GM18907 (cell line): ENCODE data around the gene FRMD3.

Experiments used
- ATAC-seq: cut with Tn5 transposase; IDR thresholded peaks from one replicate; pipeline ENCODE4 v1.9.1; 2021; ENCODE audit warnings: mild to moderate bottlenecking, moderate library complexity; ENCODE audit not compliant: unreplicated experiment

The FRMD3 gene

DNA sequence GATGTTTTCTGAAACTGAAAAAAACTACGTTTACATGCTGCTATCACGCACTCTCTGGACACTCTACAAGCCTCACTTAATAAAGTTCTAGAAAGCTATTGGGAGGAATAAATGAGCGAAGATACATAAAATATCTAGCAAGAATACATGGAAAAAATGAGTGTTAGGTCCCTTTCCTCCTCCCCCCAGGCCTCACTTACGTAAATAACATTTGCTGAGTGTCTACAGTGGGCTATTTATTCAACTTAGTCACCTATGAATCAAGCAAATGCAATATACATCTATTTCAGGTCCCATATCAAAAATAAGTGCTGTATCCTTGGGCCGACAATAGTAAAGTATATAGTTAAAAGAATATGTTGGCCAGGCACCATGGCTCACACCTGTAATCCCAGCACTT, 62.5 kb downstream of the FRMD3 start:
- no peak for ATAC-seq

DNA sequence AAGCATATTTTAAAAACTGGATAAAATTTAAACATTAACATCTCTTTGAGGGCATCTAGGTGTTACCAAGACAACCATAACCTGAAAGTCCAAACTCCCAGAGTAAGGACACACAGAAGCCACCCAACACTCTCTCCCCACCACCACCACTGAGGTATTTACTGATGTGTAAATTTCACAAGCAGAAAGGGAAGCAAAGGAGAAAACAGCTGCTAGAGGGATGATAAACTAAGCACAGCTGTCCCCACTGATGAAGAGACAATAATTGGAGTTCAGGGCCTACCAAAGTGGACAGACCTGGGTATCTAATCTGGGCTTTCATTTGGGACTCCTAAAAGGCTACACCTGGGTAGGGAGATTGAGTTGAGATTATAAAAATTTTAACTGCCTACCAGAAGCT, 63.6 kb downstream of the FRMD3 start:
- no peak for ATAC-seq

DNA sequence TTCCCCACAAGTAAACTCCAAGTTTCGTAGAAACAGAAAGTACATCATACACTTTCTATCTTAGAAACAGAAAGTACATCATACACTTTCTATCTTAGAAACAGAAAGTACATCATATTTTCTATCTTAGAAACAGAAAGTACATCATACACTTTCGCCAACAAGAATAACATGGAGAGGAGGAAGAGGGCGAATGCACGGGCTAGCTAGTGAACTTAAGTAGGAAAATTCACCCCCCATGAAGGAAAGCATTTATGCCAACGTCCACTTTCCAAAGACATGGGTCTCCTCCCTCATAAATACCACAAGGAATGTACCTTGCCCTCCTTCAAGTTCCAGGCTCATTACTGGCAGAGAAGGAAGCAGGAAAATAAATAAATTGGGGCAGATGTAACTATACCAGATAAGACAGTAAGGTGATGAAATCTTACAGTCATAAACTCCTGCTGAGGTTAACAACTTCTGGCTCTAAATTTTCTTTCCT, 64.7 kb downstream of the FRMD3 start:
- peak; percentile 96 for ATAC-seq

DNA sequence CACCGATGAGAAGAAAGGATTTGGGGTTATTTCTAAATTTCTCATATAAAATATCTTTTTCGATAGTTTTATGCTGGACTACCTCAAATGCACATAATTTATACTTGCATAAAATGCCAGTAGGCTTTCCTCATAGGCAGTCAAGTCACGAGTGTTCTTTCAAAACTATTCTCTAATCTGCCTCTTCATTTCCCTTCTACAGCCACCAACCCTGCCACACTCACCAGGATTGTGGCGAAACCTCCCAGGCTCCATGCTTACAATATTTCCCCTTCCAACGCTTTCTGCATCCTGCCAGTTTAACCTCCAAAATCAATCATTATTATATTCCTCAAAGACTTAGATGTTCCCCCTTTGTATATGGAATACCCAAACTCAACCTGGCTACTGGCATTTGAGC, 65.4 kb downstream of the FRMD3 start:
- no peak for ATAC-seq

DNA sequence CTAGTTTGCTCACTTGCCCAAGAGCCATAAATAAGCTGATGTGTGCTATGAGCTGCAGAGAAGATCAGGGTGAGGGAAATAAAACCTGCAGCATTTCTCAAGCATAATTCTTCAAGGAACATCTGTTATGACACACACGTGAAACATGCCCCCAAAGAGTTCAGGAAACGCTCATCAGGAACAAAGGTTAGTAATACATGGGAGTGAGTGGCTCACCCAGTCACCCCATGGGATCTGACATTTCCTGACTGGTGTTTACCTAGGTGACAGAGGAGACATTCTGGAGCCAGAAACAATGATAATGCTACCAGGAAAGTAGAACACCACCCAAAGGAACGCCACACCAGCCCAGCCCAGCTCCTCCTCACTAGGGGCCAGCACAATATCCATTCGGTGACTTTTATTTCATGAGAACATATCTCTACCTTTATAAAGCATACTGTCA, 66.0 kb downstream of the FRMD3 start:
- no peak for ATAC-seq

DNA sequence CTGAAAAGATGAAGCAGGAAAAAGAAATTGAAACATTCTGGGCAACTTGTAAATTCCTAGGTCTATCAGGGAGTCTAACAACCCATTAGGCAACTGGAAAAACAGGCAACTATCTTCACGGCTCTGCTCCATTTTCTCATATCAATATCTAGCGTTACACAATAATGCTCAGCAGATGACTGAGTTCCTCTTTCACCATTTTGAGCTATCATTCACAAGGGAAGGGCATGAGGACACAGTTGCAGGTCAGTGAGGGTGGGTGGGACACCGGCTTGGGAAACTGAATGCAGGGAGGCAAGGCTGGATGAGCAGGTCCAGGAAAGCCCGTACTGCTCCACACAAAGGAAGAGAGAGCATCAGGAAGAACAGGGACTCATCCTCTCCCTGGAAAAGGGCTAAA, 67.0 kb downstream of the FRMD3 start:
- no peak for ATAC-seq

DNA sequence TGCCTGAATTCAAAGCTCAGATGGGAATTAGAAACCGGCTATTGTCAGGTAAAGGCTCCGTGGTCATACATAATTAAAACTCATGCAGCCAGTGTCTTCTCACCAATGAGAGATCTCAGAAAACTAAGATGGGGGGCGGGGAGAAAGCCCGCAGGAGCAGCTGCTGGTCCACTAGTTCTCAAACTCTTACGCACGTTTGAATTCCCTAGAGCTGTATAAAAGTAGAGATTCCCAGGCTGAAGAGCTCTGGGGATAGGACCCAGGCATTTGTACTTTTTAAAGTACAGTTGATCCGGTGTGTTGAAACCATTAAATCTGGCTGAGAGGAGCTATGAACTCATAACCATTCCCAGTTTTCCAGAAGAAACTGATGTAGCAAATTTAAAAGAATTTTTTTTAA, 68.5 kb downstream of the FRMD3 start:
- ATAC-seq: no peak

DNA sequence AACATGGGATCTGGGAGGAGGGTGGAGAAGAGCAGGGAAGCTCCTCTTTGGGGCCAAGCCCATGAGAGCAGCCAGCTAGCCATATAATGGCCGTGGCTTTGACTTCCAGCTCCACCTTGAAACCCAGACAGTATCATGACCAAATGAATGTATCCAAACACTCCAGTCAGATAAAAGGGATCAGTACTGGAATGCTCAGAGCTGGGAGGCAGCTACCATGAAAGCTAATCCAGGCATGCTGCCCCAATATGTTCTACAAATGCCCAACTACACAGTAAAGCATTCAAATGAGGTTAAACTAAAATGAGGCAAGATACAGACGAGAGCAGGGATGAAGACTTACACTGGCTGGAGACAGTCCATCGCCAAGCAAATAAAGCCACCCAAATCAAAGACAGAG, 69.4 kb downstream of the FRMD3 start:
- no peak for ATAC-seq

DNA sequence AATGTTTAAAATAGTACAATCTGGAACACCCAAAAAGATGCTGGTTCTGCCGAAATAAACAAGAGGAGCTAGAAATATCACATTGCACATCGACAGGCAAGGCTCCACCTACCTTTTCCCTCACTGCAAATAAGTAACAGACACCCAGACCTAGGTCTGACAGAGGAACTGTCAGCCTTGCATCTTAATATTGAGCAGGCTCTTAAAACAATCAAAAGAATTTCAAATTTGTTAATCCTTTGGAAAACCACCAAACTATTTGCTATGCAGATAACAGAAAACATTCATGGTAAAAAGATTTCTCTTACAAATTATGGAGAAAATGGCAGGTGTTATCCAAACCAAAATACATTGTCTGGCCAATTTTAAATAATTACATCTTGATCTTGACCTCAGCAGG, 71.3 kb downstream of the FRMD3 start:
- ATAC-seq: no peak

DNA sequence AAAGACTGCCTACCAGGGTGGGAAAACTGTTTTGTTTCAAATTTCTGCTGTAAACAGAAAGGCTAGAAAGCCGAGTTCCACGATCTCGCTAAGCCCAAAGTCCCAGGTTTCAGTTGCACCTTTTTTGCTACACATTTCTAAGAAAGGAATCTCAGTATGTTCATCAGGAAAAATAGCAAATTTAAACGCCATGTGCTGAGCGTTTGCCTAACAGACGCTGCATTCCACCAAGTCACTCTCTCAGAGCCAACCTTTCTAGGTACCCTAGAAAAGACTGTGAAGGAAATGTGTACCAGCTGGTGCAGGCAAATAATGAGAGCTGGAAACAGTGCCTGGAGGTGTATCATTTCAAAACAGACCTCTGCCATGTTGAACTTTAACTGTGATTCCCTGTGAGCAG, 71.8 kb downstream of the FRMD3 start:
- ATAC-seq: no peak

DNA sequence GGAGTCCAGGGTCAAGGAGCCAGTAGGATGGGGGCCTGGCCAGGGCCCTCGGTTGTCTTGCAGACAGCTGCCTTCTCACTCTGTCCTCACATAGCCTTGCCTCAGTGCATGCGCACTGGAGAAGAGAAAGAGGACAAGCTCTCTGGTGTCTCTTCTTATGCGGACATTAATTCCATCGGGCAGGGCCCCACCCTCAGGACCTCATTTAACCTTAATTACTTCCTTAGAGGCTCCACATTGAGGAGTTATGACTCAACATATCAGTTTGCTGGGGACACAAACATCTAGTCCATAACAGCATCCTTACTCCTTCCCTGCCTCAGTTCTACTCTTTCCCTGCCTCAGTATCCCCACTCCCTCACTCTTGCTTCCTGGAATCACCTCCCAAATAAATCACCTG, 78.4 kb downstream of the FRMD3 start:
- no peak for ATAC-seq

DNA sequence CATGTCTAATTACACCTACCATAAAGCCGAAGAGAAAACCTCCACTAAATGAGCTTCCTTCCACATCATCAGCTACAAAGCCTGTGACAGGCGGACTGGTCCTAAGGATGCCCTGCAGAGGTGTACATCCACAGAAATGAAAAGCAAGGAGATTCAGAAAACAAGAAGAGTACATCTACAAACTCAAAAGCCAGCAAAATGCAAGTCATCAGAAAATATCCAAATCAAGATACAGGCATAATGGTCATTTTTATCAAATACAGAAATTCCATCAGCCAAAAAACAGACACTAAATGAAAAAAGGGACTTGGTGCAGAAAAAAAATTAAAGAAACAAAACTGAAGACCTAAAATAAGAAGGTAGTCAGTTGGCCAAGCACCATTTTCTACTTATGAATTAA, 79.7 kb downstream of the FRMD3 start:
- ATAC-seq: no peak

DNA sequence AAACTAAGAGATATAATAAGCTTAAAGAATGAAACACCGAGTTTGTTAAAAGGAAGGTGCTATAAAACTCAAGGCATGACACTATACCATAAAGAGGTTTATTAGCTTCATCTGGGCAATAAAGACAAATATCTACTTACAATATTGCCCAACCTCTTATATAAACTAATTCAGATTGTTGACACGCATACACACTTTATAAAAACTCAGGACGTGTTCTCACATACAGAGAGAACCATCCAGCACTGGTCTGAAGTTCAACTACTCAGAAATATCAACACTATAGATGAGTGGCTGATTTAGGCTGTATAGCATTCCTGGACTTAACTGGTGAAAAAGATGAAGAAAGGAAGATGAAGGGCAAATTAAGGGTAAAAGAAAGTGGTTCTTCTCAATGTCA, 81.2 kb downstream of the FRMD3 start:
- ATAC-seq: no peak

DNA sequence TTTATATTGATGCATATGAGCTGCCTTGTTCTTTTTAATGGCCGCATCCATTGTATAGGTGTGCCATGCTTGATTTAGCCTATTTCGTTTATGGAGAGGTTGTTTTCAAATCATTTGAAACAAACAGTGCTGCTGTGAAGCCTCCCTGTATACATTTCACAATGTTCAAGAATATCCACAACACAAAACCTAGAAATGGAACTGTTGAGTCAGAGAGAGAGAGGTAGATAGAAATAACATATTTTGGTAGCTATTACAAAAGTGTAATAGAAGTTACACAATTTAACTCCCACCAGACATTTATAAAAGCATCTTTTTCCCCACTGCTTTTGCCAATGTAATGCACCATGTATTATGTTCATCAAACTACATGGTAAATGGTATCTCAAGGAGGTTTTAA, 82.0 kb downstream of the FRMD3 start:
- ATAC-seq: no peak

DNA sequence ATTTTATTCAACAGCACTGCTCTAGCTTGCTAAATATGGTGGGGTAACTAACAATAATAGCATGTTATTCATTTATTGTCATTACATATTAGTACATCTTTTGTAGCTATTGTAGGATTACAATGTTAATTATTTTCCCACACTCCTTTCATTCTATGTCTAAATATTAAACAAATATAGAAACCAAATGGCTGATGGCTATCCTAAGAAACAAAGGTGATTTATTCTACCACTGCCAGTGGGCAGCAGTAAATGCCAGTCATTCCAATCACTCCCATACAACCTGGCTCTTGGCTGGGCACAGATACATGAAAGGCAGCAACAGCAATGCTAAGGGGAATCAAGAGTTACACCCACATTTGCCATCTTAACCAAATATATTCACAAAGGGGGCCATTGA, 84.1 kb downstream of the FRMD3 start:
- ATAC-seq: no peak

DNA sequence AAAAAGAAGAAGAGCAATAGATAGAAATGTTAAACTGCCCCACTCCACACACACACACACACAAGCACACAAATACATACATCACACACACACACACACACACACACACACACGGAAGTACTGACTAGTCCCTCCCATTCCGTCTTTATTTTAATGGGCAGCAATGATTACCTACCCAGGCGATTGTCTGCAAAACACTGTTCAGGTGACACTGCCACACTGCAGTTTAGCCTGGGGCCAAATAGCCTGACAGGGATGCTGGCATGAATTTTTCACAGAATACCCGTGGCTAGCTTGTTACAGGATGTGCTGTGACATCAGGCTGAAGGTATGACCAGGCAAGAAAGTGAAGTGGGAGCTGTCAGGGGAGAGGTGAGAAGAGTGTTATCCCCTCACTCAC, 86.9 kb downstream of the FRMD3 start:
- ATAC-seq: no peak

DNA sequence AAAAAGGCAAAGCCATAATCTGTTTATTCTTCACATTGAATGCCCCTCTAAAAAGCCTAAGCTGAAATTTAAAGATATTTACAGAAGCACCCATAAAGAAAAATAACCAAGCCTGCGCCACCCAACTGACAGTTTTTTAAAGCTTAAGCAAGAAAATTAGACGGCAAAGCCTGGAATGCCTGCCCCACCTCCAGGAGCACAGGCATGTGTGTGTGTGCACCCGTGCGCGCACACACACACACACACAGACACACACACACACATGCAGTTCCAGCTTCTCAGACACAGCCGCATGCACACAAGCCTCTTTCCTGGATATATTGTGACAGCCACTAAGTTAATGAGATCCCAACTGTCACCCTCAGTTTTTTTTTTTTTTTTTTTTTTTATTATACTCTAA, 88.2 kb downstream of the FRMD3 start:
- no peak for ATAC-seq

DNA sequence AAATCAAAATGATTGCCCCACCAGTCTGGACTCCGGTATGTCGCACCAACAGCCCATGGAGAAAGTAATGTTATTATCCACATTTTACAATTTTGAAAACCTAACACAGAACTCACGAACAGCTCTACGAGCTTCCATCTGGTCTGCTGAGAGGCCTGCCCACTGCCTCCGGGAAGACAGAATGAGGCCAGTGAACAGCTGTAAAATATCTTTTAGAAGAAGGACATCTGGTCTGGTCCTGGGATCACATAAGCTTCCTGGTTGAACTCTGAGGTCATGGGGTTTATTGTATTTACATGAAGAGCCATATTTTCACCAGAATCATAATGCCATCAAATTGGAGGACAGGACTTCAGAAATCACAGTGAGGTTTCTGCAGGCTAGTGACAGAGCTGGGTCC, 89.0 kb downstream of the FRMD3 start:
- no peak for ATAC-seq

DNA sequence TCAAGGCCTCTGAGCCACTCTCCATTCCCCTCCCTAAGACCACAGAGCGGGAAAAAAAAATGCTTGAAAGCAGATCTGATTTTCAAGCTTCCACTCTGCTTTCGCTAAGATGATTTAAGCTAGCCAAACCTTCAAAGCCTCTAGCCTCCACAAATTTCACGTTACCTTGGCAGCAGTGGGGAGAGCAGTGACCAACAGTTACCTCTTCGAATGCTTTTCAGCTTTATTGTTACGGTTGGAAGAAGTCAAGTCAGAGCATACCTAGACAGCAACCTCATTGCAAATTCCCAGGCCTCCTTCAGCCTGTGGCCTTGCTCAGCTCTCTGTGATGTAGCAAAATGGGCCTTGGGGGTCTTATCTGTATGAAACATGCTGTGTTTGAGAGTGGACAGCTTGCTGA, 89.6 kb downstream of the FRMD3 start:
- ATAC-seq: no peak

DNA sequence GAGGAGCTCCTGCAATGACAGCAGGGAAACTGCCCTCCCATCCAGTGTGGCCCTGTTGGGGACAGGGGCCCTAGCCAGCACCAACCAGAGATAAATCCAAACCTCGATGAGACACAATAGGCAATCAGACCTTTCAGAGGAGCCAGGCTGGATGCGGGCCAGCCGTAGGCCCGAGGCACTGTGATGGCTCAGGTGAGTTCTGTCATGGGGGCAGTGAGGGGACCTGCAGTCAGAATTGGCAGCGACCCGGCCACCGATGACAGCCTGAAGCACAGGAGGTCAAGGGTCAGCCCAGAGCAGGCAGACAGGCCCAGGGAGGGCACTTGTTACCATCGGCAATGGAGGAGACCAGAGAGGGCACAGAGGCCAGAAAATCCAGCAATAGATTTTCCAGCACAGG, 90.8 kb downstream of the FRMD3 start:
- no peak for ATAC-seq

DNA sequence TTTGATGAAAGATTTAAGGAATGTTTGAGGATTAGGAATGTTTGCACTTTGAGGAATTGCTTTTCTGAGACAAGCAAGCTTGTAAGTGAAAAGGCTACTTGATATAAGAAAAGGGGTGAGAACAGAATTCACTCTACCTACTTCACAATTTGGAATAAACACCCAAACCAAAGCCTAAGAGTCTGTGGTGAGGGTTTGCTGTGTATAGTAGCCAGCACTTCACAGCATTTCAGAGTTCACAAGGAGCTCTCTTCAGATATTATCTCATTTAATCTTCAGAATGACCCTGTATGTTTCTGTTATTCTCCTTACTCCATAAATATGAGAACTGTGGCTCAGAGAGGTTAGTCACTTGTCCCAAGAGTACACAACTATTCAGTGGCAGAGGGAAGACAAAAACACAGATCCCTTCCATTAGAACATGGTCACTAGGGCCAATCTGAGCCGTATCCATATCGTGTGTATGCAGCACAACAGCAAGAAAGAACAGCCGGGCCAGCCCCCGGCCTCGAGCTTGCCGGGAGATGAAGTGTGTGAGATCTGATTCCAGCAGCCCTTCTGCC, 92.4 kb downstream of the FRMD3 start:
- no peak for ATAC-seq

DNA sequence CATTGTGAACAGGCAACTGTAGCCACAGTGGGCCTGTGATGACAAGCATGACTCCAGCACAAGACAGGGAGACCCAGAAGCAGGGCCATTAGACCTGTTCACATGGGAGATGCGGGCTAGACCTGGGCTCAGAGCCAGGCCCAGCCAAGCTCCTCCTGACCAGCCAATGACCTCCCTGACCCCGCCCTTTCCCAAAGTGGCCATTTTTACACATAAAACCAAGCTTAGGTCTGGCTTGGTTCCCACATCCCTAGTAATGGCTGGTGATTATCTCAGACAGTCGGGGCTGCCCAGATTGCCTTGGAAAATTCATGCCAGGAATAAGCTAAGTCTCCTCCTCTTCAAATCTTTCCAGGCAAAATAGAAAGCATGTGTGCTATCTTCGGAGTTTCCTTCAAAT, 94.1 kb downstream of the FRMD3 start:
- no peak for ATAC-seq

DNA sequence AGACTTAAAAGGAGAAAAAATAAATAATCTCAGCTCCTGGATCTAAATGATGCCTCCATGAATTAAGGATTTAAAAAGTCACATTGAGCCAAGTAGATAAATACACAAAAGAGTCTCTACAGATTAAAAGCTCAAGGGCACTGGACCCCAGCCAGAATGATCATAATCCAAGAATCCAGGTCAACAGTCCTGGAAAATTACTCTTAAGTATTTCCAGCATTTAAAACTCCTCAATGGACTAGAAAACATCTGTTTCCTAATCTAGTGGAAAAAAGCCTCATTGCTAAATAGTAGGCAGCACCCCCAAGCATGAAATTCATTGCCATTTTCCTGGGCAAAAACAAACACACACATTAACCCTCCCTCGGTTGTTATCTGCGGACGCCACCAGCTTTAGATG, 96.8 kb downstream of the FRMD3 start:
- no peak for ATAC-seq

DNA sequence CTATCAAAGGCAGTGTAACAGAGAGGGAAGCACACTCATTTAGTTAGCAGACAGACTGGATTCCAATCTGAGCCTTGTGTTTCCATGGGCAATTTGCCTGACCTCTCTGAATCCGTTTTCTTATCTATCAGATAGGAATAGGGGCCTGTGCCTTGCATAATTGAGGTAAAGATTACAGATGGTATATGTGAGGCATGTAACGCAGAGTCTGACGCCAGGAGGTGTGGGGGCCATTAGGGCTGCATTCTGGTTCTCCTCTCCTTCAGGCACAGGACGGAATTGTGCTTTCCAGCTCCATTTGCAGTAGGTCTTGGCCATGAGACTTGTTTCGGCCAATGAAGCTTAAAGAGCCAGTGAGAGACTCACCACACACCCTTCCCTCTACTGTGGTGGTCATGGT, 97.6 kb downstream of the FRMD3 start:
- ATAC-seq: no peak
